Posterior vena cava (tissue), 2 donors: Measurements from ENCODE around the gene TXNRD2. TPM values are rescaled to one million over a fixed set of nuclear protein-coding genes. Genes with fewer than 3 reads are reported as not detected.
A peak's percentile ranks its signal among the peaks of the same experiment; 100 is the strongest.

ENCODE experiments used
- DNase-seq: peaks from one replicate; pipeline ENCODE4 v3.0.0-alpha.2; 2020; ENCODE audit warnings: low spot score
- intact Hi-C, 2 donors: fragments of 100-400 bp; cut with DNase I; formaldehyde crosslinking; loops; one replicate each; pipeline versions ENCODE4 v1.14.1 to v1.14.2; 2022 to 2023
- total RNA-seq, 2 donors: library from RNA; stranded (reverse); fragmentation: NEBNext Ultra II Directional; extraction: Animal tissue kit (Norgen Biotek cat#: 25700); gene quantifications; one replicate each; pipeline ENCODE4 v1.2.1, GENCODE V29; 2021
- donor health status: DM: yes; HTN: yes; CAD: no.
- donor health status: DM: yes; HTN: yes; CAD: no.

TXNRD2 gene
- total RNA-seq, 2 donors from 2014 or later: 13.9 to 19.2 TPM

DNA sequence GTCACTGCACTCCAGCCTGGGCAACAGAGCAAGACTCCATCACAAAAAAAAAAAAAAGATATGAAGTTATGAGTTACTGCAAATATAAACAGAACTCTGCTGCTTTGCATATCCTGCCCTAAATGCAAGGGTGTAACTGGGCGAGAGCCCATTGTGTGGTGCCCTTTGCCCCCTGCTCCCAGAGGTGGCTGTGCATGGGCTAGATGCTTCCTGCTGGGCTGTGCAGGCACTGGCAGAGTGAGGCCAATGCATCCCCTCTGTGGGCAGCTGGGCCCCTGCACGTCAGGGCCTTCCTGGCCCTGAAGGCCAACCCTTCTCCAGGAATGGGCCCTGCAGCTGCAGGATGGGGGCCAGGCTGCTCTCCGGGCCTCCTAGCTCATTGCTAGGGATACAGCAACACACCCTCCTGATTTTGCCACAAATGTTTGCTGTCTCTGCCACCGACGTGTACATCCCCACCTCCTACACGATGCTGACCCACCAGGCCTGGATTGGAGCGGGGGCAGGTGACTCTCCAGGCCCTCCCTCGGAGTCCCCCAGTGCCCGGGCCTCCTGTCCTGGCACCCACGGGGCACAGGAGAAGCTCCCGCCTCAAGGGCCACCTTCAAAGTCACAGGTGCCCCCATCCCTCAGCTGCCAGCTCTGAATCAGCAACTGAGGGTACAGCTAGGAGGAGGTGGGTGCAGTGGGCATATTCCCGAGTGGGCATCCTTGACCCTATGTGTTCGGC is 40.7 kb downstream of the TXNRD2 start:
- intact Hi-C loops: no loop called here
- no peak for DNase-seq

DNA sequence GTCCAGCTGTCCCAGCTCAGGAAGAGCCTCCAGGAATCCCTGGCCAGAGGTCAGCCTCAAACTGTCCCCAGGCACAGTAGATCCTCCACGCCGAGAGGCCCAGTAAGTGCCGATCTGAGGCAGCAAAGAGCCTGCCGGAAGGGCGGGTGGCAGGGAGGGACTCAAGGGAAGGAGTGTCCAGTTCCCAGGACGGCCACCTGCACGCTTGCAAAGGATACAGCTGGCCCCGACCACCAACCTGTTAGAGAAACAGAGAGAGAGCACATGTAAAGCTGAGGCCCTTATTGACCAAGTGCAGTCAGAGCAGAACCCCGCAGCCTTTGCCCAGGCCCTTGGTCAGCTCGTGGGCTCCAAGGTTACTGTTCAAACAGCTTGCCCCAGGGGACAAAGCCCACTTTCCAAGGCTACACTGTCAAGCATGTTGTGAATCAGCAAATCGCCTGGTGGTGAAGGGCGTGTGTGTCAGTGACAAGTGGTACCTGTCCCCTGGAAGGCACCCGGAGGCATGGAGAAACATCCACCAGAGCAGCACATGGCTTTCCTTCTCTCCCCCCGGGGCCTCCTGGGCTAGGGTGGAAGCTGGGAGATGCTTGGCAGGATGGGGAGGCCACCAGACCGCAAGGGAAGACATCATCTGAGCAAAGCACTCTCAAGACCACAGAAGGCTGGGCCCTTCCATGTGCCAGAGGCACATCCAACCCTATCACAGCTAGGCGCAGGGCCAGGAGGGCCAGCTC is 42.6 kb downstream of the TXNRD2 start:
- DNase-seq: no peak
- intact Hi-C loops: loop anchor here in 1 of 2 donors (1.0 kb wide), 1 partner anchor 34 kb away; no protein-coding TSS in a partner anchor

DNA sequence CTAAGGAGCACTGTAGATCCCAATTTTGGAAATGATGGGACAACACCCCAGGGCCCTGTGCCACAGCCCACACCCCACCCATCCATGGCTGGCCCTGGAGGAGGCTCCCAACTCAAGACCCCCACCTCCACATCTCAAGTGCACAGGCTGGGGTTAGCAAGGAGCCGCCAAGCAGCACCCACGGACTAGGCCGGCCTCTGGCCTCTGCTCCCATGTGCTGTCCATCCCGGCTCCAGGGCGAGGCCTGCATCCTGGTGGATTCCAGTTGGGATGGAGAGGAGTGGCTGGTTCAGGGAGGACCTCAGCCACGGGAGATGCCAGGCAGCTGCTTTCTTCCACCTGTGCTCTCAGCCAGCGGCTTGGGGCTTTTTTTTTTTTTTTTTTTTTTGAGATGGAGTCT is 43.5 kb downstream of the TXNRD2 start:
- no peak for DNase-seq
- intact Hi-C loops: loop anchor here in 1 of 2 donors (1.0 kb wide), 1 partner anchor 35 kb away; no protein-coding TSS in a partner anchor

DNA sequence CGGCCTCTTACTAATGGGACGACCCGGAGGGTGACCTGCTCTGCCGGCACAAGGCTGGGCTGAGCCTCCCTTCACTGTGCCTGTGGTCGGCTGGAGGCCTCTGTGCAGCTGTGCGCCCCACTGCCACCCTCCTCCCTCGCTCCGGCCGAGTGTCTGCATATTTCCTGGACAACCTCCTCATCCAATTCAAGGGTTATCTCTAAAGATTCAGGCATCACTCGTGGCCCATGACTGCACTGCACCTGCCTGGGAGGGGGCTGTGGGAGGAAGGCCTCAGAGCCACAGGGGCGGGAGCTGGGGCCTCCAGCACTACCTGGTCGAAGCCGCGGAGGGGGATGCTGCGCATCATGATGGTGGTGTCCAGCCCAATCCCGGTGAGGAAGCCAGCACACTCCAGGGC is 43.9 kb downstream of the TXNRD2 start:
- intact Hi-C loops: loop anchor here in 1 of 2 donors (1.0 kb wide), 1 partner anchor 36 kb away; no protein-coding TSS in a partner anchor
- DNase-seq: no peak

DNA sequence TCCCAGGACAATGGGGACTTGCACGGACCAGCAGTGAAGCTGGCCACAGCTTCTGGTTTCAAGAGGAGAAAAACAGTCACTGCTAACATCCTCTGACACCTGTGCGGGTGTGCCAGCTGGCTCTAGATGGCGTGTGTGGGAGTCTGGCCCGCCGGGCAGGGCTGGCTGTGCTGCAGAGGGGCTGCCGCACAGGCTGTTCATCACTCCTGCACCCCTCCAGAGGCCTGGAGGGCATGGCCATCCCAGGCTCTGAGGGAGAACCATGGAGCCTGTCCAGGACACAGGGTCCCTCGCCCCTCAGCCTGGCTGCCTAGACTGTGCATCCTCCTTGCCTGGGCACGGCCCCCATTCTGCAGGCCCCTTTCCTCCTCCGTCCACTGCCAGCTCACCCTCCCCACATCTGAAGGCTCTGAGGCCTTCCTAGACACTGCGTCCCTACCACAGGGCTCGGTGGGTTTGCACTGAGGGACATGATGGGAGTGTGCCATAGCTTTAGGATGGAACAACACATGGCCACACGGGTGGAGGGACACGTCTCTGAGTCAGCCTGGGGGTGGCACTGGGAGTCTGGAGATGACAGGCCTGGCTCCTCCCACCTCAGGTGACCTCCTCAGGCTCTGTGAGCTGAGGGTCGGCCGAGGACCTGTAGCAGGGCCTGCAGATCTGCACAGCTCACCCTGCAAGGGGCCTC is 44.8 kb downstream of the TXNRD2 start:
- intact Hi-C loops: no loop called here

DNA sequence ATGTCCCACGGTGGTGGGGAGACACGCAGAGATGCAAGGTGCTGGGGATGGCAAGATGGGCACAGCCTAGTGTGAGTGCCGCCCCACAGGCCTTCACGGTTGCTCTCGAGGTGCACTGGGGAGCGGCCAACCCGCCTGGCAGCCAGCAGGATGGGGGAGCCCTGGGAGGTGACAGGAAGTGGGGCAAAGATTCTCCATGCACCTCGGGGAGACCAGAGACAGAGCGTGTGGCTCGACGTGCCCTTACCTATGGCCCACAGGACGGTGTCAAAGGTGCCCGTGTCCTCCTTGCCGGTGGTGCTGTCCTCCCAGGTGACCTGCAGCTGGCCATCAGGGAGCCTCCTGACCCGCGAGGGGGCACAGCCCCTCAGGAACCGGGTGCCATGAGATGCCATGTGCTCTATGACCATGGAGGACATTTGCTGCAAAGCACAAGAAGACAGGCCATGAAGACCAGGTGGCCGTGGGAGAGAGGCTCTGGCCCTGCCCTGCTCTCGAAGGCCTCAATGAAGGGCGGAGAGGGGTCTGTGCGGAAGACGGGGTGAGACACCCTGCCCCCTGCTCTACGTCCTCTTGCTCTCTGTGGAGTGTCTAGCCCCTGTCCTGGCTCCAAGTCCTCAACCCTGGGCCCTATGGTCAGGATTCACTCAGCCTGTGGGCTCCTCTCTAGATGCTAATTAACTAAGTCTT is 46.3 kb downstream of the TXNRD2 start:
- DNase-seq: no peak
- intact Hi-C loops: no loop called here

More for the DNA sequence above, 44.8 kb downstream of the TXNRD2 start:
- DNase-seq: no peak

DNA sequence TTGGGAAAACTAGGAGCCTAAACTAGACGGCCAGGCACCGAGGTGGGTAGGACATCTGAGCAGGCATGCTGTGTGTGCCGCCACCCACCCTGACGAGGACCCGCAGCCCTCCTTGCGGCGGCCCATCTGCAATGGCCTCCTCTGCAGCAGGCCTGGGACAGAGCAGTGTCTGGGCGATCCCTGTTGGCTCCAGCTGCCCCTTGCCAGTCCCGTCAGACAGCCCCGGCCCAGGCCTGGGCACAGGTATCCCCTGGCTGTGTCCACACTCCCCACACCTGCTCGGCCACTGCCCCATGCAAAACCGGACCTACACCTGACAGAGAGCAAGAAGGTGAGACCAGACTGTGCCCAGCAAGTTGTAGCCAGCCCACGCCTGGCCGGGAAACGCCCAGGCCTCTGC is 48.3 kb downstream of the TXNRD2 start:
- DNase-seq: no peak
- intact Hi-C loops: no loop called here

DNA sequence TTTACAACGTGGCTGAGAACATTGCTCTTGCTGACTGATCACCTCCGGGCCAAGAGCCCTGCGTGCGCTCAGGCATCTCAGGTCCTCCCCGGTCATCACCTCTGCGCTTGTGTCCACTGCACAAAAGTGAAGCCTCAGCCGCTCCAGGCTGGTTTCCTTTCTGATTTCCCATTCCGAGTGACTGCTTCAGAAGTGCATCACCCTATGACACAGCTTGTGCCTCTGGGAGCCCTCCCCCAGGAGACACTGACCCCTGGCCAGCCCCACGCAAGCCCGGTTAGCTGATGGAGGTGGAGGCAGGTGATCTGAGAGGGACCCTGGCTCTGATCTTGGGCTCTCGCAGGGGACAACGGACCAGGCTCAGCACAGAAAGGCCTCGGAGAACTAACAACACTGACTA is 48.7 kb downstream of the TXNRD2 start:
- intact Hi-C loops: no loop called here
- DNase-seq: no peak

DNA sequence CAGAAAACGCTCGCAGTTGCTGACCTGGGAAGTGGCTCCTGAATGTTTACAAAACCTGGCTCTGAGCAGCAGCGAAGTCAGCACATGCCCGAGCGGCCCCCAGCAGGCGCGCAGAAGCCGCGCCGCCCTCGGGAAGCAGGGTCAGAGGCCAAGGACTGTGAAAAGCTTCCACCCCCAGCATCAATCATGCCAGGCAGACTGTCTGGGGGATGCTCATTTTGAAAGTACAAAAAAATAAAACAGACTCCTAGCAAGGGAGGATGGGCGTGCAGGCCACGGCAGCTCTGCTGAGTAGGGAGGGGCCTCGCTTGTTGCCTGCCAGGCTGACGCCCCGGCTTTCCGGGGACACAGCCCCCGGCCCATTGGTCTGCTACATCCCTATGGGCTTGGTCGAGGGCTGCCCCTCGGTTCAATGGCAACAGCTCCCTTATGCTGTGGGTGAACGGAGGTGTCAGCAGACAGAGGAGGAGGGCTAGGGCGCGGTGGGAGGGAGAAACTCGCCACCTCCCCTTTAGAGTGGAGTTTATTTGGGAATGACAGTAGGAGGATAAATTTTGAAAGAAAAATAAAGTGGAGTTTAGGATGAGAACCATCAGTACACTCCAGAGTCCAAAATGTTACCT is 49.2 kb downstream of the TXNRD2 start:
- intact Hi-C loops: no loop called here
- no peak for DNase-seq

DNA sequence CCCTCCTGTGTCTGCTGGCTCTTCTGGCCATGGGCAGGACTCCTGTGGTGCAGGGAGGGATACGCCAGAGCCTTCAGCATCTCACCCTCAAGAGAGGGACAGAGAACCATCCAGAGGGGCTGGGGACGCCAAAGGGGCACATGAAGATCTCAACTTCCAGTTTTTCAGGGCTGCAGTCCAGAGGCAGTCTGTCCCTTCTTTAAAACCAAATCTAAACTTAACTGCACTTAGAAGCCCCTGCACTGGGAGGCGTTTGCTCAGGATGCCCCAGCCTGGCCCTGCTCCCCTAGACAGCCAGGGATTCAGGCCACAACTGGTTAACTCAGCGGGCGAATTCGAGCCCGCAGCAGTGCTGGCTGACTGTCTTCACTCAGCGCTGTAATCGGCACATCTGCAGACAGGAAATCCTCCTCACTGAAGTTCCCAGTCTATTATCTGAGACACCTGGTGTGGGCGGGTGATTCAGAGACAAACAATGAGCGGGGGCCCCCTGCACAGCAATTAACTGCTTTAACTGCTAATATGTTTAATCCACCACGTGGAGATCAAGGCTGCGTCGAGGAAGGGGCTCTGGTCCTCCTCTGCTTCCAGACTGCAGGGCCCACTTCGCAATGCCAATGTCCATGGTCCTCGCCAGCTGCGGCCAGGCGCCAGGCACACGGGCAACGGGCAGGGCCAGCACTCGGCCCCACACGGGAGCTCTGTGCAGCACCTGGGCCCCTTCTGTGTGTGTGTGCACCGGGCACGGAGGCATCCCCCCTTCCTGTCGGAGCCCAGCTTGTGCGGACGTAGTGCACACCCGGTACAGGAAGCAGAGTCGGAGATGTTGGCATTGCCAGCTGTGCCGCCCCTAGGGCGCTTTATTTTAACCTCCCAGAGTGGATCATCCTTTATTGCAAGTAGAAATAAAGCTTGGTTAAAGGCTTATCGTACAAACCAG is 50.0 kb downstream of the TXNRD2 start:
- DNase-seq: no peak

DNA sequence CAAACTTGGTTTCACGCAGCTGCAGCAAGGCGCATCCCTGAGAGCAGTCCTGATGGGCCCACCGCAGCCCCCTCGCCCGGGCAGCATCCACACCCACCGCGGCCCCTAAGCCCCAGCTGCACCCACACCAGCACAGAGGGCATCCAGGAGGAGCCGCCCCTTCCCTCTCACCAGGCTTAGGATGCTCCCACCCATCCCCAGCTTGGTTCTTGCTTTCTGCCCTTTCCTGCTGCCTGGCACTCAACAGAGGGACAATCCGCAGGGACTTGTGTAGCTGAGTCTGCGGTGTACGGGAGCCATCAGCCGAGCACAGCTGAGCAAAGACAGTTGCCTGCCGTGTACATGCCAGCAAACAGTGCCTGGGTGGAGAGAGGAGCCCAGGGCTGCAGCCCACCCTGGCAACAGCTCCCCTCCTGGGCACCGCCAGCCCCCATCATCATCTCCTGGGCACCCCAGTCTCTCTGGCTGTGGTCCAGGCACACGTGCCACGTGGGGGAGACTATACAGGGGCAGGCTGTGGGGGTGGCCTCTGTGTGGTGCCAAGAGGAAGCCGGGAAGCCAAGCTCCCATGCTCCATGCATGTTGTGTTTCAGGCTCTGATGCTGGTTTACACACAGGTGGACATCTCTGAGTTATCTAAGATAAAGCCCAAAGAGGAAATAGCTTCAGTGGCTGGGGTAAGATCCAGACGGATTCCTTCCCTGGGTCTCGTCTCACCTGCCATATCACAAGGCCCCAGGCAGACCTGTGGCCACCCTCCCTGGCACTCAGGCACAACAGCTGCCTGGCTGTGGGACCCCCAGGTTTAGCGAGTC is 50.9 kb downstream of the TXNRD2 start:
- intact Hi-C loops: no loop called here
- no peak for DNase-seq

More for the DNA sequence above, 50.0 kb downstream of the TXNRD2 start:
- intact Hi-C loops: no loop called here

DNA sequence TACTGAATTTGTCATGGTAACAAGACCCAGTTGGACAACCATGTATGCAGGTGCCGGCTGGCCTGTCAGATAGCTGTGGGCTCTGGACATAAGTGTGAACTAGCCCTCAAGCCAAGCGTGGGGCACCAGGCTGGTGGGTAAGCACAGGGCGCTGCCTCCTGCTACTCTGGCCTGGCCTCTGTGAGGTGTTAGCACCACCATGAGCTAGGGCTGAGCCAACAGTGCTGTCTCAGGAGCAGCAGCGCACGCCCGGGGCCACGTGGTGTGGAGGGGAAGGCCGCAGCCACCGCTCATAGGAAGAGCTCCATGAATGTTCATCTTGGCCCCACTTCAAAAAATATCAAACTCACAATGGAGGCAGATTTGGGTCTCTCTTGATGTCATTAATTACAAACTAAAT is 51.7 kb downstream of the TXNRD2 start:
- intact Hi-C loops: no loop called here
- no peak for DNase-seq

DNA sequence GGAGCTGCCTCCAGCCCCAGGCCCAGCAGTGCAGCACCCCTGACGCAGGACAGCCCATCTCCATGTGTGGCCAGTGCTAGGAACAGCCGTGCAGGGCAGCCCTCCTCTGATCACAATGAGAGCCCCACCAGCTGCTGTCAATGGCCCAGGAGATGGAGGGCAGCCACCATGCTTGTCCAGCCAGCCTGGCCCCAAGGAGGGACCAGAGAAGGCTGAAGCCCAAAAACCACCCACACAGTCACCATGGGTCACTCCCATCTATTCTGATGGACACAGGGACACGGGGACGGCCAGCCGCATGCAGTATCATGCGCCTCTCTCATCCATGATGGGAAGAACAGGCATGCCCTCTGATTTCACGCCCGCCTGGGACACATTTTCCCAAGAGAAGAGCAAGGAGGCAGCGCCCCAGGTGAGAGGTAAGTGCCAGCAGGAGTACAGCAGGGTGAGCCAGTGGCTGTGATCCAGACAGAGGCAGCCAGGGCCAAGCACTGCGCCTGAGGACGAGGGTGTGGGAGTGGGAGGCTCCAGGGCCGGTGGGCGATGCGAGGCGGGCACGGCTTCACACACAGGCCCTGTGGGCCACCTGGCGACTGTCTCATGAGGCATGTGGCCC is 53.4 kb downstream of the TXNRD2 start:
- intact Hi-C loops: no loop called here
- DNase-seq: no peak

DNA sequence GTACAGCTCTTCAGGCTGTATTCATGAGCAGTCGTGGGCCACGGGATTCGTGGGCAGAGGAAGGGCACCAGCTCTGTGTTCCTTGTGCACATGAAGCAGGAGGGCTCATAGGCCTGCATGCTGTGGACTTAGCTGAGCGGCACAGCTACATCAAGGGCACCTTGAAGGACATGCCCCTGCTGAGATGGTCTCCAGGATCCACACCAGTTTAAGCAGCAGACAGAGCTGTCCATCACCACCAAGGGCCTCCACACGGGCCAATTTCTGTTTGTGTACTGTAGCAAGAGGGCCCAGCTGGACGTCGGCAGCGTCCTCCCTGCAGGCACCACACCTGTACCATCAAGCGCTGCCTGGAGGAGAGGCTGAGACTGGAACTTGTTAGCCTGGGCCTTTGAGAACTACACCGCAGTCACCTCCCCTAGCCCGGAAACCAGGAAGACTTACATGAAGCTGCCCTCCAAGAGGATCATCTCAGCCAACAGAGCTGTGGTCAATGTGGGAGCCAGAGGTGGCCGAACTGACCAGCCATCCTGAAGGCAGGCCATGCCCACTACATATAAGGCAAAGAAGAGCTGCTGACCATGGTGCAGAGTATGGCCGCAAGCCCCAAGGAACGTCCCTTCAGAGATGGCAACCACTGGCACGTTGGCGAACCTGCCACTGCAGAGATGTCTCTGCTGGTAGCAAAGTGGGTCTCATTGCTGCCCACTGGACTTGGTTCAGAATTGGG is 54.2 kb downstream of the TXNRD2 start:
- intact Hi-C loops: no loop called here
- DNase-seq: peak; percentile 72

DNA sequence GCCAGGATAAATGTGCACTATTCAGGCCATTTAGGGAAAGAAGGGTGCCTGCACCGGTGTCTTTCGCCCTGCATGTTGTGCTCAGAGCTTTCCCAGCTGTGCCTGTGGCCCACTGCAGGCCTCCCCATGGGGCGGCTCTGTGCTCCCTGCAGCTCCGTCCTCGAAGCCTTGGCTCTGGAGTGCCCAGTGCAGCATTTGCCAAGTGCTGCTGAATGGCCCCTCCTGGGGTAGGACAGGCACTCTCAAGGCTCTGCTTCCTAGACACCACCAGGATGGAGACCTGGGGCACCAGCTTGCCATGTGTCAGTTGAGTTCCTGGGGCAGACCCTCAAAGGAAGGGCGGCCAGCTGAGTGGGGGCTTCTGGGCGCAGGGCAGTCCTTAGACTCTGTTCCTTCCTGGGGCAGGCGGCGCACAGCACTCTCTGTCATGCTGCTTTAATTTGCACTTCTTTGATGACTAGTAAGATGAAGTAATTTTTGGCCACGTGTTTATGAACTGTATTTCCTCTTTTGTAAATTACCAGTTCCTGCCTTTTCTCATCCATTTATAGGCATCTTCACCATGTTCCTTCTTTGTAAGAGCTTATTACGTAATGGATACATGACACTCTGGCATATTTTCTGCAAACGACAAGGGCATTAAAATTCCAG is 54.9 kb downstream of the TXNRD2 start:
- intact Hi-C loops: no loop called here
- DNase-seq: peak; percentile 88
